Right renal cortex interstitium (tissue), 3 donors: ENCODE data around the gene TTYH3. TPM values are rescaled to one million over a fixed set of nuclear protein-coding genes. Genes with fewer than 3 reads are reported as not detected.

Experiments
- DNase-seq, 3 donors: peaks; one replicate each; pipeline ENCODE4 v3.0.0-alpha.2; 2013; ENCODE audit warnings: low read depth in 3 of 3, low spot score in 2 of 3
- polyA plus RNA-seq, 3 donors: library from polyadenylated mRNA; unstranded; fragments of 120-200 nt; gene quantifications; one replicate each; pipeline ENCODE4 v1.2.1, GENCODE V29; 2013; ENCODE audit not compliant: insufficient read length in 3 of 3

The TTYH3 gene
- polyA plus RNA-seq, 3 donors = 65.8 to 75.9 (median 68.7) TPM

DNA sequence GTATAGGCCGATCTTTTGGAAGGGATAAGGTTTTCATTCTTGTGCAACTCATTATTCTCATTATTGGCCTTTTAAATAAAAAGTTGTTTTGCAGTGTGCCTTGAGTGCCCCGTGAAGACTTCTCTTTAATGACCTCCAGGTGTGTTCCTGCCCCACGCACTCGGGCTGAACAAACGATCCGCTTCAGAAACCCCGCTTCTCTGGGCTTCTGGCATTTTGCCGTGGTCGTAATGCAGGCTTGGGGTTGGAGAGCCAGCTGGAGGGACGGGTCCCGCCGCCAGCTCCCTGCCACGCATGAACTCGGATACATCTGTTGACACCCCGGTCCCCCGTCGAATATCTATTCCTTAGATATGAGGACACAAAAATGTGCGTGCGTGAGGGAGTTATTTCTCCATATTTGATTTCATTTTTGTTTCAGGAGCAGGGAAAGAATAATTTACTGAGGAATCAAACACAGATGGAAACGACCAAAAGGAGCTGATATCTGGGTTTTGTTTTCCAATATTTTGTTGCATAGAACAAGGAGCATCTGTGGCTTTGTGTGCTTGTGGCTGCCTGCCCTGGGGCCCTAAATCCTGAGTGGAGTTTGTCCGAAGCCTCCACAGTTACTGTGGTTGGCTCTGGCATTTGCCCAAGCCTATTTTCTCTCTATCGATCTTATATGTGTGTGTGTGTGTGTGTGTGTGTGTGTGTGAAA is 17.0 kb upstream of the TTYH3 start:
- DNase-seq = no peak

DNA sequence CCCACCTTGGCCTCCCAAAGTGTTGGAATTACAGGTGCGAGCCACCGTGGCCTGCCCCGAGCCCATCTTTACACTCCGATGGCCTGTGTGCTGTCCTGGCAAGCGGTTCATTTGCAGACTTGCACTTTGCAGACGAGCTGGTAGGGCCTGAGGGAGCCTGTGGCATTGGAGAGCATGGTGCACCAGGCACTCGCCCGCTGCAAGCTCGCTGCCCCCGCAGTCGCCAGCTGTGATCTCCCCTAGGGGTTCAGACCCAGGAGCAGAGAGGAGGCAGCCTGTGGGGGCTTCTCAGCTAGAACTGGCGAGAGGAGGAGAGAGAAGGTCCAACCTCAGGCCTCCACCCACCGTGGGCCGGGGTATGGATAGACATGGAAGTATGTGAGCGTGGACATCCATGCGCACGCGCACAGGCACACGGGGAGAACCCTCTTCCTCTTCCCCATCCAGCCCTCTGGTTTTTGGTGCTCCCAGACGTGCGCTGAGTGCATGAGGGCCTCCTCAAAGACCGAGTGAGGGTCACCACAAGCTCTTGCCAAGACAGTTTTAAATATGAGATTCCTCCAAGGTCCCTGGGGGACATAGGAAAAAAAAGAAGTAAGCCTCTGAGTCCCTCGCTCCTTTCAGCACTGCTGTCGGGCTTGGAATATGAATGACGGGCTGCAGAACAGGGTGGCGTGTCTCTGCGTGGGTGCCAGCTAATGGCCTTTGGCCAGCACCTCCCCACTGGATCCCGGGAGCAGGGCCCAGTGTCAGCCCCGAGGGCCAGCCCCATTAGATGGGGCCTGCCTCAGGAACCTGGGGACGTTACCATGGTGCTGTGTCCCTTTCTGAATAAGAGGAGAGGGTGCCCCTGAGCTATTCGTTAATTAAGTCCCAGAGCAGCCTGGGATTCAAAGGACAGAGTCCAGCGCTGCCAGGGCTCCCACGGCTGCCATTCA is 15.1 kb upstream of the TTYH3 start:
- DNase-seq = no peak

DNA sequence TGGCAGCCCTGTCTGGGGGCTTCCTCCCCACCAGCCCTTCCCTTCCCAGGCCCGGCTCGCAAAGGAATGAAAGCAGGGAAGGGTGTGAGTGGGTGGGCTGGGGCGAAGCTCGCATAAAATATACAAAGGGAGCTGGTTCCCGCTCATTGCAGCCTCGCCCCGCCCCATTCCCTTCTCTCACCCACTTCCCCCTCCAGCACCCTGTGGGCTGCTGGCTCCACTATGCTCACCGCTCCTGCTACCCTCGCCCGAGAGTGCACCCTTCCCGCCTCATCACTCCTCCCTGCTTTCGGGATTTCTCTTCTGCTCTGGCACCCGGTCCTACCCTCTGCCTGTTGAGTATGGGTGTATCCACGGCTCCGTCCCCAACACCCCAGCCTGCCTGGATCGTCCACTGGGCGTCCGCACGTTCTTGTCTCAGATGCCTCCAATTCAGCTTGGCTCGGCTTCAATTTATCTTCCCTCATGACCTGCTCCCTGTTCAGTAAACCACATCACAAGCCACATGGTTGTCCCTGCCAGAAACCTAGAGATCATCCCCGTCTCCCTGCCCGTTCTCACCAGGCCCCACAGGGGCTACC is 14.4 kb upstream of the TTYH3 start:
- no peak for DNase-seq

DNA sequence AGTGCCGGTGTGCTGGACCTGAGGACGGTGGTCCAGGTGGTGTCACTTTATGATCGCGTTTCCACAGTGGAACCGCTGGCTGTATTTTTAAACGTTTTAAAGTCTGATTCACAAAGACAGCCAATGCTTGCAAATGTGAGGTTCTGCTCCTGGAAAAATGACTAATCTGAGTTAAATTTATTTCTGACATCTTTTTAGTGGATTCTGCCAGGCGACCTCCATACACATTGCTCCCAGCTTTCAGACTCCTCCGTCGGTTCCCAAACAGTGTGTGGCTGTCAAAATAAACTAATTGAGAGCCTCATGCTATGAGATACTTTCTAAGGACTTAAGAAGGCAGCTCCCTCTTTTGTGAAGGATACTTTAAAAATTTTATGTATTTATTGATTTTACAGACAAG is 12.7 kb upstream of the TTYH3 start:
- no peak for DNase-seq

DNA sequence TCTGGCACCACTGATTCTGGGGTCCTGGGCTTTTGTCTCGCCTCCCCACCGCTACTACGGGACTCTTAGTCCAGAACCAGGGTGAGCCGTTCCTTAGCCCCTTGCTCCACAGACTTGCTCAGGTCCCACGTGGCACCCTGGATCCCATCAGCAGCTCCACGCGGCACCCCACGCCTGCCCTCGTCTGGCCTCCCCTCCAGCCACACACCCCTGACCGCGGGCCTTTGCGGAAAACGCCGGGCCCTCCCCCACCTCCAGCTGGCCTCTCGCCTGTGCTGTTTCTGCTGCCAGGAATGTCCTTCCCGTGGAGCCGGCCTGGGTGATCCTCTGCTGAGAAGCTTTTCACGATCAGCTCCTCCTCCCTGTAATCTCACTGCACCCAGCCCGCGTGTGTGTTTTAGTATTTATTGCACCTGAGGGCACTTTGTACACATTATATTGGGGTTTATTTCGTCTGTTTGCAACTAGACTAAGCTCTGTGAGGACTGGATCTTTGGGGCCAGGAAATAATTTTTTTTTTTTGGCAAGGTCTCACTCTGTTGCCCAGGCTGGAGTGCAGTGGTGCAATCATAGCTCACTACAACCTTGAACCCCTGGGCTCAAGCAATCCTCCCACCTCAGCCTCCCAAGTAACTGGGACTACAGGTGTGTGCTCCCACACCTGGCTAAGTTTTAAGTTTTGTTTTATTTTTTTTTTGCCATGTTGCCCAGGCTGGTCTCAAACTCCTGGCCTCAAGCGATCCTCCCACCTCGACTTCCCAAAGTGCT is 10.5 kb upstream of the TTYH3 start:
- DNase-seq = no peak

DNA sequence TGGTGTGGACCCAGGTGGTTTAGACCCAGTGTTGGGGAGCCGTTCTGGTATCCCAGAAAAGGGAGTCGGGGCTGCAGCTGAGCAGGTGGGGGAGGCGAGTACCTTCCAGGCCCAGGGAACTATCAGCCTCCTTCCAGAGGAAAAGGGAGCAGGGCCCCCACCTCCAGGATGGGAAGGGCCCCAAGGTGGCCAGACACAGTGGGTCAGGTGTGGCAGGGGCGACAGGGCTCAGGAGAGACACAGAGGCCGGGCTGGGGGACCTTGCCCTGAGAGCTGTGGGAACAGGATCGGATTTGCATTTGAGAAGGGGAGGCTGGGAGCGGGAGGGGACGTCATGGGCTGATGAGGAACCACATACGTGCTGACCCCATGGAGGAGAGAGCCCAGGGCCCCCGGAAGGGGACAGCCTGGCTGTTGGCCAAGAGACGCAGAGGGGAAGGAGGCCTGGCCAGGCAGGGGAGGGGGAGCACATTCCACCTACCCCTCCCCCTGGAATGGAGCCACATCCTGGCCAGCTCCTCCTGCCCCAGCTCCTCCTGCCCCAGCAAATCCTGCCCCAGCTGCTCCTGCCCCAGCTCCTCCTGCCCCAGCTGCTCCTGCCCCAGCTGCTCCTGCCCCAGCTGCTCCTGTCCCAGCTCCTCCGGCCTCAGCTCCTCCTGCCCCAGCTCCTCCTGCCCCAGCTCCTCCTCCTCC is 9.7 kb upstream of the TTYH3 start:
- peak; percentile 91 to 97 (median 94) for DNase-seq

DNA sequence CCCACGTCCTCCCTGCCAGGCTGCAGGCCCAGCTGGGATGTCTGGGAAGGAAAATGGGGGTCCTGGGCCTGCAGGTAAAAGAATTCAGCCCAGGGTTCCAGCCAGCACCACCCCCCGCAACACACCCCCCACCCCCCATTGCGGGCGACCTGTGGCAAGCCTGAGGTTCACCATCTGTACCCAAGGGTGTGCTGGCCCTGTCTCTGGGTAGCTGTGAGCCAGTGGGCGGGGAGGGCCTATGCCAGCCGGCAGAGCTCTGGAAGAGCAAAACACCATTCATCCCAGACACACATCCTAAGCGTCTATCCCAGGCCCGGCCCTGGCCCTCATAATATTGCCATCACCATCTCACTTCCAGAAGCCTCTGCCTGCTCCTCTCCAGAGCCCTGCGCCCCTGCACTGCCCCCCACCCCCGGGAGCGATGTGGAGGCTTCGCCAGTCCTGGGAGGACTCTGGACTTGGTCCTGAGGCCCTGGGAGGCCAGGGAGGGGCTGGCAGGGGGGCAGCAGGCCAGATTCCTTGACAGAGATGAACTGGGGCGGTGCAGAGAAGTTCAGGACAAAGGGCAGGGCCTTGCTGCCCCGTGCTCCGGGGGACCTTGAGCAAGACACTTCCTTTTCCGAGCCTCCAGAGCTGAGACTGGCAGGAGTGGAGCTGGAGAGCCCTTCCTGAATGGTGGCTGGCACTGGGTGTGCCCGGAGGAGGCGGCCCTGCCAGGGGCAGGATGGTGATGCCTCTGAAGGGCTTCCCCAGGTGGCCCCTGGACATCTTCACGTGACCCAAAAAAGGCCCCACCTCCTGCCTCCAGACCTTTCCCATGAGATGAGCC is 8.7 kb upstream of the TTYH3 start:
- DNase-seq = no peak

DNA sequence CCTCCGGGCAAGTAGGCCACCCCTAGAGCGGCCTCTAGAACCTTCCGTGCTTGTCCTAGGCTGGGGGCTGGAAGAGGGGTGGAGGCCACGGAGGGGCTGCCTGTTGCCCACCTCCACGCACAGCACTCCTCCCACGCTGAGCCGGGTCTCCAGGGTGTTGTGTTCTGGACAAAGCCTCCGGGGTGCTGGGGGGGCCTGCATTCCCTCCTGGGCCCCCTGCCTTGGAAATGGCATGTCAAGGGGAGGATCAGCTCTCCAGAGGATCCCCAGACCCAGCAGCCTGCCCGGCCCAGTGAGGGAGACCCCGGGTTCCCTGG is 8.1 kb upstream of the TTYH3 start:
- no peak for DNase-seq

DNA sequence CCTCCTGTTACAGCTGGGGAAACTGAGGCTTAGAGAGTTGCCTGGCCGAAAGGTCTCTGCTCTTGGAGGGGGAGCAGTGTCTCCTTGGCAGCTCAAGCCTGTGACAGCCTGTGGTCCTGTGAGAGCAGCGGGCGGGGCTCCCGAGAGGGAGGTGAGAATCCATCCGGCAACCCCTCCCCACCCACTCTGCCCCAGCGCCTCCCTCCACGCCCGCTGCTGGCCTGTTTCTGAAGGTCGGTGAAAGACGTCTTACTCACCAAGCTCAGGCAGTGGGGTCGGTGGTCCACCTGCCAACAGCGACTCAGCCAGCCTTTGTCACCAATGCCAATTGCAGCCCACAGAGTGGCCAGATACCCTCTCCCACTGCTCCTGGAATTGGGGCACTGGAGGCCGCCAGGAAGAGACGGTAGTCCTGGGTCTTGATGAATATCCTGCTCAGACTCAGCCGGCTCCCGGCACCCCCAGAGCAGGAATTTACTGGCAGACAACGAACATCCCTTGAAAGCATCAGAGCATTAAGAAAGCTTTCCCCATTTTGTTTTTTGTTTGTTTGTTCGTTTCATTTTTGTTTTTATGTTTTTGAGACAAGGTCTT is 7.4 kb upstream of the TTYH3 start:
- DNase-seq = no peak

DNA sequence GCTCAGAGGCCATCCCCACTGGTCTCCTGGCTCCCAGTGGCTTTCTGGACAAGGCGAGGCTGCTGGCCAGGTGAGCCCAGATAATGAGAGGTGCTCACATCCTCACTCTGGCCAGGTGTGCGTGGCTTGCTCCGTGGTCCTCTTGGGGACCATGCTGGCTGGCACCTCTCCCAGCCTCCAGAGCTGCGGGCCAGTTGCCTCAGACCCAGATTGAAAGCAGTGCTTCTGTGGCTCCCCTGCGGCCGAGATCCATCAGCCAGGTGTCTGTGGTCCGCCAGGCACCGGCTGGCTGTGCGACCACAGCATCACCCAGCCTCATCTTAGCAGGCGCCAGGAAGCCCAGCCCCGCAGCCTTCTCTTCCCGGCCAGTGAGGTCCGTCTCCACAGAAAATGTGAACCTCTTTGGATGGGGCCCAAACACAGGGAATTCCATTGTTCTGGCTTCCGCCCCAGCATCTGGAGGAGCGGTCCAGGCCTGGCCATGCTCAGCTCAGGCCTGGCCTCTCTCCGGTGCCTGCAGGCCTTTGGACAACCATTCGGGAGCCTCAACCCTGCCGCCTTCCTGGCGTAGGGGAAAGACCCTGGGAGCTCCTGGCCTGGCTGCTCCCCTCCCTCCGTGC is 5.2 kb upstream of the TTYH3 start:
- no peak for DNase-seq

DNA sequence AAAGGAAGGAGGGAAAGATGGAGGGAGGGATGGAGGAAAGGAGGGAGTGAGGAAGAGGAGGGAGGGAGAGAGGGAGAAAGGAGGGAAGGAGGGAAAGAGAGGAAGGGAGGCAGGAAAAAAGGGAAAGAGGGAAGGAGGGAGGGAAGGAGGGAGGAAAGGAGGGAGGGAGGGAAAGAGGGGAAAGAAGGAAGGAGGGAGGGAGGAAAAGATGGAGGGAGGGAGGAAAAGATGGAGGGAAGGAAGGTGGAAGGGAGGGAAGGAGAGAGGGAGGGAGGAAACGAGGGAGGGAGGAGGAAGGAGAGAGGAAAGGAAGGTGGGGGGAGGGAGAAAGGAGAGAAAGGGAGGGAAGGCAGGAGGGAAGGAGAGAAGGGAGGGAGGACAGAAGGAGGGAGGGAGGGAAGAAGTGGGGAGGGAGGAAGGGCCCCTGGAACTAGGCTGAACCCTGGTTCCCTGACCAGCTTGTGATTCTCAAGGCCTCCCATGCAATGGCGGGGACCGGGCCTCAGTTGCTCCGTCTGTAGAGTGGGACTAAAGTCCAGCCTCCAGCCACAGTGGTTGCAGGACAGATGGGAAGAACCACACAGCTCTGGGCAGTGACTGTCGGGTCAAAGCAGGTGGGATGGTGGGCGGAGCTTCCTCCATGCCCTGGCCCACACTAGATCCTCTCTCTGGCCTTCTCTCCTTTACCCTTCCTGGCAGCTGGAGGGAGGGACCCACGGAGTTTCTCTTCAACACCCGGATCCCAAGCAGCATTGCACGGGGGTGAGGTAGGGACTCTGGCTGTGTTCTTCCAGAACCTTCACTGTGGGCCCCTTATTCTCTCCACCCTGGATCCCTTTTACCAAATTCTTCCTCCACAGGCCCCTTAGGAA is 4.3 kb upstream of the TTYH3 start:
- DNase-seq = no peak

DNA sequence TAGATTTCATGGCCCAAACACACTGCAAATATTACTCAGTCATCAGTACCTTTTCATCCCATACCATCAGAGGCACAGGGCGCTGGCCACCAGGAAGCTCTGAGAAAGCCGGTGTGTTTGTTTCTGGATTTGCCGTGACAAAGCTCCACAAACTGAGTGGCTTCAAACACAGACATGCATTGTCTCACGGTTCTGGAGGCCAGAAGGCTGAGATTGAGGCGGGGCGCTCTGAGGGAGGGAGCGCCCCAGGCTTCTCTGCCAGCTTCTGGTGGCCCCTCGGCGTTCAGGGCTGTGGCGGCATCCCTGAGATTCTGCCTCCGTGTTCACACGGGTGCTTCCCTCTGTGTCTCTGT is 3.7 kb upstream of the TTYH3 start:
- DNase-seq = no peak

DNA sequence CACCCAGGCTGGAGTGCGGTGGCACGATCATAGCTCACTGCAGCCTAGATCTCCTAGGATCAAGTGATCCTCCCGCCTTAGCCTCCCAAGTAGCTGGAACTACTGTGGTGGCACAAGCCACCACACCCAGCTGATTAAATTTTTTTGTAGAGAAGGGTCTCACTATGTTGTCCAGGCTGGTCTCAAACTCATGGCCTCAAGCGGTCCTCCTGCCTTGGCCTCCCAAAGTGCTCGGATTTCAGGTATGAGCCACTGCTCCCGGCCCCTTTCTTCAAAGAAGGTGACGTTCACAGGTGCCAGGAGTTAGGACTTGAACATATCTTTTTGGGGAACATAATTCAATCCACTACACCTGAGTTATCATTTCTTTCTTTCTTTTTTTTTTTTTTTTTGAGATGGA is 2.9 kb upstream of the TTYH3 start:
- DNase-seq = no peak

DNA sequence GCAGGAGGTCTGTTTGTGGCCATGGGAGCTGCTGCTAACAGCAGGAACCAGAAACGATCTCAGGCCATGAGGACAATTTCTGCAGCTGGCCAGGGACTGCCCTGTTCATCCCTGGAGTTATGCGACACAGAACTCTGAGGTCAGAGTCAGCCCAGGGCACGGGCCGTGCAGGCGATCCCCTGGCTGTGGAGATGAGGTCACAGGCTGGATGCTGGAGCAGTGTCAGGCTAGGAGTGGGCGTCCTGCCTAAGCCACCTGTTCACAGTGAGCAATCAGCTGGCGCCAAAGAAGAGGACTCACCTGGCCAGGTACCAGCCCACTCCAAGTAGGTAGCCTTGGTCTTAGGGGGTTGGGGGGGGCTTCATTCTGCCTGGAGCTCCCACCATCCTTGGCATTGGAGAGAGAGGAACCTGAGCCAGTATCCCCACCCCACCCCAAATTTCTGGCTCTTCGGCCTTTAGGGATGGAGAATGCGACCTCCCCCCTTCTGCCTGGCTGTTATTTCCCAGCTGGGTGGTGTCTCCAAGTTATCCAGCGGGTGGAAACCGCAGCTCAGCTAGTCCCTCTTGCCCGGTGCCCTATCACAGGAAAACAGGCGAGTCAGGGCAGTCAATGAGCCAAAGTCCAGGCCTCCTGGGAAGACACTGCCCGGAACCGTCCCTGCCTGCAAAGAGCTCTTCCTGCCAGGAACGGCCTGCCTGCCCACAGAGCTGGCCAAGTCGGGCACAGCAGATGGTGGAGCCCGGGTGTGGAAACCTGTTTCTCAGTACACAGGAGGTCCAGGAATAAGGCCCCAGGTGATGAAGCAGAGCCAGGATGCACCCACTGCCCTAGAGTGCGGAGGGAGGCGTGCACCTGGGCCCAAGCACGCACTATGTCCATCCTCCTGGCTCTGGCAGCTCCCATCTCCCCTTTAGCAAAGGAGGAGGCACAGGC is 1.8 kb upstream of the TTYH3 start:
- DNase-seq = no peak

DNA sequence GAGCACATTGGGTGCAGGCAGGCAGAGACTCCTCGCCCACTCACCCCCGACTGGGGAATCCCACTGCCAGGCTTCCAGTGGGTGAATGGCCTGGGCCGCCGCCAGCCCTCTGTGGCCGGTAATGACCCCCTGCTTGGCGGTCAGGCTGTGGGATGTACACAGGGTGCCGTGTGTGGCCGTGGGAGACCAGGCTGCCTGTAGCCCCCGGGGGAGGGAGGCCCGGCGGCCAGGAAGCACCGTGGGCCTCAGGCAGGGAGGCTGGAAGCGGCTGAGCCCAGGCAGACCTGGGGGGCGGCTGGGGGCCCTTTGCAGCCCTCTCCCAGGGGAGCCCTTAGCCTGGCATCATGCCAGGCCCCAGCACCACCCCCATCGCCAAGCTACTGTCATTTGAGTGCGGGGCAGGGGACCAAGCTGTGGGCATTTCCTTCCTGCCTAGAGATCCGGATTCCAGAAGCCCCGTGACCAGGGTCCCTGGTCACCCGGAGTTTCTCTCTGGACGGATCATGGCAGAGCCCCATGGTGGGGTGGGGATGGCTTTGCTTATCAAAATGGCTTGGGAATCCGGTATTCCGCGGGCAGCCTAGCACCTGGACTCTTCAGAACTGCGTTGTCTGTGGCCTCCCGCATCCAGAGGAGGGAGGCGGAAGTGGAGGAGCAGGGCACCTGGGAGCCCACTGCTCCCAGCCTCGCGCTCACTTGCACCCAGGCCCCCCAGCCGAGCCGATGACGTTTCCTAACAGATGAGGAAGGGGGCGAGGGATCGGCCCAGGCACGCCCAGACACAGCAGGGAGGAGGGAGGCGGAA is 1.1 kb downstream of the TTYH3 start:
- no peak for DNase-seq
